Measurements from ENCODE around the gene TOM1L1. TPM values are rescaled to one million over a fixed set of nuclear protein-coding genes. Genes with fewer than 3 reads are reported as not detected.
A peak's percentile ranks its signal among the peaks of the same experiment; 100 is the strongest.

The TOM1L1 gene
- total RNA-seq, 1 donor from 2014 or later = 71.4 TPM

DNA sequence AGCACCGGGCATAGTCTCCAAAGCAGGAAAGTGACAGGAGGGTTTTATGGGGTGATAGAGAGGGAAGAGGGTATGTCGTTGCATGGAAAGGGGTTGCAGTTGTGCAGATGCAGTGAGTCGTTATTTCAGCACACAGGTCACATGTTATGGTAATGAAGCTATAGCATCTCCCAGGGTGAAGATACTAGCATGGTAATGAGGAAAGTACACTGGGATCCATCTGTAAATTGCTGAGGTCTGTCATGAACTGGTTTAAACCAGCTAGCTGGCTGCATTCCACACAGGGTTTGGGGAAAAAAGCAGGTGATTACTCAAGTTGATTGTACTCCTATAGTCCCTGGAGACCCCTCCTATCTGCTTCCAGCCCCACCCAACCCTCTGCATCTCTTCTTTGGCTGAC is 56.1 kb downstream of the TOM1L1 start:
- no peak overlapping the region for H3K4me3 ChIP-seq (ENCODE audit: low read depth, low read length)
- TF ChIP-seq, protein P1, sequence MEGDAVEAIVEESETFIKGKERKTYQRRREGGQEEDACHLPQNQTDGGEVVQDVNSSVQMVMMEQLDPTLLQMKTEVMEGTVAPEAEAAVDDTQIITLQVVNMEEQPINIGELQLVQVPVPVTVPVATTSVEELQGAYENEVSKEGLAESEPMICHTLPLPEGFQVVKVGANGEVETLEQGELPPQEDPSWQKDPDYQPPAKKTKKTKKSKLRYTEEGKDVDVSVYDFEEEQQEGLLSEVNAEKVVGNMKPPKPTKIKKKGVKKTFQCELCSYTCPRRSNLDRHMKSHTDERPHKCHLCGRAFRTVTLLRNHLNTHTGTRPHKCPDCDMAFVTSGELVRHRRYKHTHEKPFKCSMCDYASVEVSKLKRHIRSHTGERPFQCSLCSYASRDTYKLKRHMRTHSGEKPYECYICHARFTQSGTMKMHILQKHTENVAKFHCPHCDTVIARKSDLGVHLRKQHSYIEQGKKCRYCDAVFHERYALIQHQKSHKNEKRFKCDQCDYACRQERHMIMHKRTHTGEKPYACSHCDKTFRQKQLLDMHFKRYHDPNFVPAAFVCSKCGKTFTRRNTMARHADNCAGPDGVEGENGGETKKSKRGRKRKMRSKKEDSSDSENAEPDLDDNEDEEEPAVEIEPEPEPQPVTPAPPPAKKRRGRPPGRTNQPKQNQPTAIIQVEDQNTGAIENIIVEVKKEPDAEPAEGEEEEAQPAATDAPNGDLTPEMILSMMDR (conservative IDR thresholded peaks at IDR 0.05; ENCODE audit: low read depth, low read length) = no peak

DNA sequence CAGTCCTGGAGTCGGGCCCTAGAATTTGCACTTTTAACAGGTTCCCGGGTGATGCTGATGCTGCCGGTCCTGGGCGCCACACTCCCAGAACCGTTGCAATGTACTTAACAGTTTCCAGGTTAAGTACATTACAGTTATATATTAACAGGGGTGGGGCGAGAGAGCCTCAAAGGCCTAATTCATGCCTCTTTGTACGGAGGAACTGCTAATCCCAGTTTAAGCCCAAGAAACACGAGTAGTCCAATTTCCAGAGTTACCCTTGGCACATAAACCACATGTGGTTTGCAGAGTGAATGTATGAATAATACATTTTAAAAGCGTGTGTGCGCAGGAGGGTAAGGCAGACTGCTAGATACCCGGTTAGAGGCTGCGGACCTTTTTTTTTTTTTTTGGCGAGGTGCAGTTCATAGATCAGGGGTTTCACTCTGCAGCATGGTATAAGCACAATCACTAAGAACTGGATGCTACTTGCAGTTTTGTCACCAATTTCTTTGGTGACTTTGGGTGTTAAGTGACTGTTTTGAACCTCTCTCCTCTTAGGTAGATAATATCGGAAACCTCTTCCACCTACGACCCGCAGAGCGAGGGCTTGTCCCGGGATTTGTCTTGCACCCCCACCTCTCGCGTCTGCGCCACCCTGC is 67.1 kb downstream of the TOM1L1 start:
- DNase-seq (ENCODE audit: low read depth) = no peak
- H3K4me3 ChIP-seq (ENCODE audit: low read depth, low read length) = peak overlapping the region; percentile 71
- TF ChIP-seq, protein P1 (conservative IDR thresholded peaks at IDR 0.05; ENCODE audit: low read depth, low read length) = peak; percentile 43

More for the DNA sequence above, 56.1 kb downstream of the TOM1L1 start:
- DNase-seq (ENCODE audit: low read depth) = no peak

DNA sequence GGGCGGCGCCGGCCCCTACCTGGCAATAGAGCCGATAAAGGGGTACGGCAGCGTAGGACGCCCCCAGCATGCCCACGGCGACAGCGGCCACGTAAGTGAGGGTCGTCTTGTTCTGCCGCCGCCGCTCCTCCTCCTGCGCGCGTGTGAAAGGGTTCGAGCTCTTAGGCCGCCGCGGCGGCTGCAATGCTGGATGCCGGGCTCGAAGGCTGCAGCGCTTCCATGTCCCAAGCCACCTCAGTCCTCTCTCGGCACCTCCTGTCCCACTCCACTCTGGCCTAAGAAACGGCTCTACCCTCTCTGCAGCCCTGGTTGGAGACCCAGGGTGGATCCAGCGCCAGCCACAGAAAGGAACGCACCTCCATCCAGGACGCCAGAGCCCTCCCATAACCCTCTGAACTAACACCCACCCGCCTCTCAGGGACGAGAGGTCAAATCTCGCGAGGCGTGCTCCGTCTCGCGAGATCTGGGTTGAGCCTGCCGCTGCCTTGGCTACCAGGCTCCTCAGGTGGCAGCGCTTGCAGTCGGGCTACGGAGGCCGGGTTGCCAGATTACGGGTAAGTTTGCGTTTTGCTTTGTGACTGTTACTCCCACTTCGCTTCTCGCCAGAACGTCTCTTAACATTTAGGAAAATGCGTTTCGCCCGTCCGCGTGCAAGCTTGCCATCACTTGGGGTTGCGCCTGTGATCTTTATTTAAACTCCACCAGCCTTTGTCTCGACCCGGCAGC is 67.8 kb downstream of the TOM1L1 start, which contains the start of the genes COX11 and STXBP4:
TSS of gene COX11 (minus strand) at position 393 of the 726 bp plus-strand sequence. CDS start at position 385, 8 bp downstream.
TSS of gene STXBP4 (plus strand) at position 504 of the 726 bp plus-strand sequence. CDS start 17,455 bp downstream, outside the sequence.
- TF ChIP-seq, protein P1 (conservative IDR thresholded peaks at IDR 0.05; ENCODE audit: low read depth, low read length) = no peak
- peak within 1 kb of the TSS; percentile 71 for H3K4me3 ChIP-seq (ENCODE audit: low read depth, low read length)
- peak; percentile 70 for DNase-seq (ENCODE audit: low read depth)

DNA sequence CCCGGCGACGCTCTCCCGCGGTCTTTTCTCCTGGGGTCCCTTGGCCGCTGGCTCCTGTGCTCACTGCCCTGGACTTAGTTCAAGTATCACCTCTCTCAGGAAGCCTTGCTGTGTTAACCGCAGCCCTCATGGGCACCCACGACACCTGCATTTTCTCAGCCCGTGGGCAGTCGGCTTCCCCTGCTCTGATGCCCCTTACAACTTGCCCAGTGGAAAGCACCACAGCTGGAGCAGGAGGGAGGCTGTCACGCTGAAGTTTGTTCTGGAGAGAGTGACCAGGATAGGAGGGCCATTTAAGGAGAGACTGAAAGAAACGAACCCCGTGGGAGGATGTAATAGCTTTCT is 68.3 kb downstream of the TOM1L1 start:
- TF ChIP-seq, protein P1 (conservative IDR thresholded peaks at IDR 0.05; ENCODE audit: low read depth, low read length) = no peak
- H3K4me3 ChIP-seq (ENCODE audit: low read depth, low read length) = peak overlapping the region; percentile 71
- no peak for DNase-seq (ENCODE audit: low read depth)

DNA sequence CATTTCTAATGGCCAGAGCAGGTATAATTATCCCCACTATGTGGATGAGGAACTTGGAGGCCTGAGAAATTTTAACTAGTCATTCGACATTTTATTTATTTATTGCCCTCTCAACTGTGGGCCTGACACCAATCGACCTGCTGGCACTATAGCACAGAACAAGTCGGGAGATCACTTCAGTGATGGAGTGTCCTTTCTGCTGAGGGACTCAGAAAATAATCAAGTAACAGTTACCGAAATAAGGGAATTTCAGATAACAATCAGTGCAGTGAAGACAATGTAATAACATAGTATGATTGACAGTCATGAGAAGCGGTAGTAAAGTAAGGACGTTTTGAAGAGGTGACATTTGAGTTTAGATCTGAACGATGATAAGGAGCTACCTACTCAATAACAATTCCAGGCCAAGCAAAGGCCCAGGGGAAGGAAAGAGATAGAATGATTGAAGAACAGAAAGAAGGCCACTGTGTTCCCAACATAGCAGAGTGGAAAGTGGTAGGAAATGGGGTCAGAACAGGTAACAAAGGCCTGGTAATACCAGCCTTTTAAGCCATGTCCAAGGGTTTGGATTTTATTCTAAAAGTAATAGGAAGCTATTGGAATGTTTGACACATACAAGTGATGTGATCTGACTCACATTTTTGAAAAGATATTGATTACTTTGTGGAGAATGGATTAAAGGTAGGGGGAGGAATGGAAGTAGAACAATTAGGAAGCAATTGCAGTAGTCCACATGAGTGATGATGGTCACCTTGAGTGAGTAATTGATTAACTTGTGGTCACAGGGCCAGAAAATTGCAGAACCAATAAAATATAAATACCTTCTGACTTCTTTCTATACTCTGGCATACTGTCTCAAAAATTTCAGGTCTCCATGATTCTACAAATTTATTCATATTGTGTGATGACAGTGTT is 69.3 kb downstream of the TOM1L1 start:
- DNase-seq (ENCODE audit: low read depth) = no peak
- TF ChIP-seq, protein P1 (conservative IDR thresholded peaks at IDR 0.05; ENCODE audit: low read depth, low read length) = no peak
- peak overlapping the region; percentile 71 for H3K4me3 ChIP-seq (ENCODE audit: low read depth, low read length)

DNA sequence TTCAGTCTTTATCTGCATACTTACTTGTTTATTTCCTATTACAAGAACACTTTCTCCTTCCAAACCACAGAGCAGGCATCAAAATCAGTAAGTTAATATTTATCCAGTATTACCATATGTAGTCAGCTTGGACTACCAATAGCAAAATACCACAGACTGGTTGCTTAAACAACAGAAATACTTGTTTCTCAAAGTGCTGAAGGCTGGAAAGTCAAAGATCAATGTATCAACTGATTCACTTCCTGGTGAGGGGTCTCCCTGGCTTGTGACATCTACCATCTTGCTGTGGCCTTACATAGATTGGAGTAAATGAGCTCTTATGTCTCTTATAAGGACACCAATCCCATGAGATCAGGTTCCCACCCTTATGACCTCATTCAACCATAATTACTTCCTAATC is 70.5 kb downstream of the TOM1L1 start:
- peak; percentile 65 for DNase-seq (ENCODE audit: low read depth)
- TF ChIP-seq, protein P1 (conservative IDR thresholded peaks at IDR 0.05; ENCODE audit: low read depth, low read length) = no peak
- peak overlapping the region; percentile 18 for H3K4me3 ChIP-seq (ENCODE audit: low read depth, low read length)
